ENCODE data around the gene AKAP13.

The AKAP13 gene

GRCh38 chr15:85407421-85408269 is 27.2 kb downstream of the AKAP13 start:
- H3K4me3 ChIP-seq (ENCODE audit: low read depth, low read length), result no peak overlapping the region
- peak; percentile 30 for DNase-seq (ENCODE audit: low read depth)
- no peak for TF ChIP-seq CTCF (IDR thresholded peaks at IDR 0.05; ENCODE audit: low read depth, low read length)
- TF ChIP-seq MAX (IDR thresholded peaks at IDR 0.05; ENCODE audit: low read depth, low read length), result no peak
- TF ChIP-seq MYC (IDR thresholded peaks at IDR 0.05; ENCODE audit: low read depth, low read length), result no peak
- TF ChIP-seq POLR2A (IDR thresholded peaks at IDR 0.05; ENCODE audit: extremely low read depth, insufficient read length), result no peak

GRCh38 chr15:85408270-85408746 is 27.9 kb downstream of the AKAP13 start:
- TF ChIP-seq CTCF (IDR thresholded peaks at IDR 0.05; ENCODE audit: low read depth, low read length) (no peak), MYC (IDR thresholded peaks at IDR 0.05; ENCODE audit: low read depth, low read length) (no peak), POLR2A (IDR thresholded peaks at IDR 0.05; ENCODE audit: extremely low read depth, insufficient read length) (no peak), MAX (IDR thresholded peaks at IDR 0.05; ENCODE audit: low read depth, low read length) (no peak)
- H3K4me3 ChIP-seq (ENCODE audit: low read depth, low read length), result no peak overlapping the region
- DNase-seq (ENCODE audit: low read depth), result peak; percentile 10

- TF ChIP-seq MAX (IDR thresholded peaks at IDR 0.05; ENCODE audit: low read depth, low read length) (no peak), MYC (IDR thresholded peaks at IDR 0.05; ENCODE audit: low read depth, low read length) (no peak), POLR2A (IDR thresholded peaks at IDR 0.05; ENCODE audit: extremely low read depth, insufficient read length) (no peak), CTCF (IDR thresholded peaks at IDR 0.05; ENCODE audit: low read depth, low read length) (no peak)
- DNase-seq (ENCODE audit: low read depth), result peak; percentile 20
- no peak overlapping the region for H3K4me3 ChIP-seq (ENCODE audit: low read depth, low read length)
These were observed 31.7 kb downstream of the AKAP13 start for GRCh38 chr15:85412066-85412465.

GRCh38 chr15:85412956-85413854 is 32.8 kb downstream of the AKAP13 start:
- TF ChIP-seq MYC (IDR thresholded peaks at IDR 0.05; ENCODE audit: low read depth, low read length) (peak; percentile 91), MAX (IDR thresholded peaks at IDR 0.05; ENCODE audit: low read depth, low read length) (peak; percentile 92), POLR2A (IDR thresholded peaks at IDR 0.05; ENCODE audit: extremely low read depth, insufficient read length) (no peak), CTCF (IDR thresholded peaks at IDR 0.05; ENCODE audit: low read depth, low read length) (no peak)
- DNase-seq (ENCODE audit: low read depth), result peak; percentile 90

GRCh38 chr15:85414037-85414436 is 33.6 kb downstream of the AKAP13 start:
- no peak for DNase-seq (ENCODE audit: low read depth)
- no peak overlapping the region for H3K4me3 ChIP-seq (ENCODE audit: low read depth, low read length)
- no peak for TF ChIP-seq POLR2A (IDR thresholded peaks at IDR 0.05; ENCODE audit: extremely low read depth, insufficient read length)
- TF ChIP-seq MYC (IDR thresholded peaks at IDR 0.05; ENCODE audit: low read depth, low read length), result no peak
- no peak for TF ChIP-seq CTCF (IDR thresholded peaks at IDR 0.05; ENCODE audit: low read depth, low read length)
- TF ChIP-seq MAX (IDR thresholded peaks at IDR 0.05; ENCODE audit: low read depth, low read length), result no peak

More at GRCh38 chr15:85412956-85413854, 32.8 kb downstream of the AKAP13 start:
- no peak overlapping the region for H3K4me3 ChIP-seq (ENCODE audit: low read depth, low read length)

Measured in NB4 (cell line).